Colonic mucosa (tissue), 4 donors: ENCODE results near the gene PLEKHM1. TPM values are rescaled to one million over a fixed set of nuclear protein-coding genes. Genes with fewer than 3 reads are reported as not detected.
A peak's percentile ranks its signal among the peaks of the same experiment; 100 is the strongest.

Experiments used
- DNase-seq: peaks from one replicate; pipeline ENCODE4 v3.0.0-alpha.2; 2020
- H3K27ac ChIP-seq: fragments of 200-600 bp; one replicate; pipeline ENCODE4 v1.8.0; 2021
- H3K27me3 ChIP-seq: fragments of 200-600 bp; one replicate; pipeline ENCODE4 v1.8.0; 2021
- H3K36me3 ChIP-seq: fragments of 200-600 bp; one replicate; pipeline ENCODE4 v1.8.0; 2021
- H3K4me1 ChIP-seq: fragments of 200-600 bp; one replicate; pipeline ENCODE4 v1.8.0; 2021; ENCODE audit warnings: mild to moderate bottlenecking
- H3K4me3 ChIP-seq: fragments of 200-600 bp; one replicate; pipeline ENCODE4 v1.8.0; 2021
- H3K9ac ChIP-seq, 2 donors: one replicate each; pipeline ENCODE4 v1.7.0; 2013; ENCODE audit warnings: control low read depth in 2 of 2, low read depth in 2 of 2, low read length in 2 of 2
- H3K9me3 ChIP-seq: fragments of 200-600 bp; one replicate; pipeline ENCODE4 v1.8.0; 2021
- intact Hi-C: fragments of 100-400 bp; cut with DNase I; formaldehyde crosslinking; loops from one replicate; pipeline ENCODE4 v1.14.1; 2022
- total RNA-seq, 2 donors: library from RNA; stranded (reverse); fragmentation: NEBNext Ultra II Directional in 1 of 2; extraction: Animal tissue kit (Norgen Biotek cat#: 25700) in 1 of 2; gene quantifications; one replicate each; pipeline ENCODE4 v1.2.1, GENCODE V29; 2021
- TF ChIP-seq, protein P1 (sequence below): fragments of 200-600 bp; IDR thresholded peaks from one replicate; pipeline ENCODE4 v1.8.0; 2022; ENCODE audit warnings: antibody characterized with exemption, mild to moderate bottlenecking
- donor health status: healthy.
- donor health status: DM: no; HTN: no; CAD: no.
- donor health status: DM: no; HTN: no; CAD: no.

The PLEKHM1 gene
- total RNA-seq, 2 donors from 2014 or later: 50.7 to 61.3 TPM

- TF ChIP-seq, protein P1, sequence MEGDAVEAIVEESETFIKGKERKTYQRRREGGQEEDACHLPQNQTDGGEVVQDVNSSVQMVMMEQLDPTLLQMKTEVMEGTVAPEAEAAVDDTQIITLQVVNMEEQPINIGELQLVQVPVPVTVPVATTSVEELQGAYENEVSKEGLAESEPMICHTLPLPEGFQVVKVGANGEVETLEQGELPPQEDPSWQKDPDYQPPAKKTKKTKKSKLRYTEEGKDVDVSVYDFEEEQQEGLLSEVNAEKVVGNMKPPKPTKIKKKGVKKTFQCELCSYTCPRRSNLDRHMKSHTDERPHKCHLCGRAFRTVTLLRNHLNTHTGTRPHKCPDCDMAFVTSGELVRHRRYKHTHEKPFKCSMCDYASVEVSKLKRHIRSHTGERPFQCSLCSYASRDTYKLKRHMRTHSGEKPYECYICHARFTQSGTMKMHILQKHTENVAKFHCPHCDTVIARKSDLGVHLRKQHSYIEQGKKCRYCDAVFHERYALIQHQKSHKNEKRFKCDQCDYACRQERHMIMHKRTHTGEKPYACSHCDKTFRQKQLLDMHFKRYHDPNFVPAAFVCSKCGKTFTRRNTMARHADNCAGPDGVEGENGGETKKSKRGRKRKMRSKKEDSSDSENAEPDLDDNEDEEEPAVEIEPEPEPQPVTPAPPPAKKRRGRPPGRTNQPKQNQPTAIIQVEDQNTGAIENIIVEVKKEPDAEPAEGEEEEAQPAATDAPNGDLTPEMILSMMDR: no peak
- Histone ChIP-seq H3K9ac (peak overlapping the region; percentile 45 to 55), H3K36me3 (no peaks in the 10 kb centered on the region), H3K4me3 (no peak overlapping the region), H3K9me3 (no peaks in the 10 kb centered on the region), H3K27me3 (no peaks in the 10 kb centered on the region), H3K4me1 (peaks cover 21% of the 10 kb centered on the region), H3K27ac (peak overlapping the region; percentile 86)
- no peak for DNase-seq
- intact Hi-C loops: no loop called here
Measured at GRCh38 chr17:45425984-45426413, 64.5 kb downstream of the PLEKHM1 start.

GRCh38 chr17:45425125-45425983, 65.2 kb downstream of the PLEKHM1 start:
- intact Hi-C loops: no loop called here
- peak overlapping the region; percentile 86 for H3K27ac ChIP-seq
- no peaks in the 10 kb centered on the region for H3K27me3 ChIP-seq
- H3K9me3 ChIP-seq: no peaks in the 10 kb centered on the region
- H3K4me1 ChIP-seq: peaks cover 21% of the 10 kb centered on the region
- peak; percentile 94 for DNase-seq
- TF ChIP-seq, protein P1: peak; percentile 33
- H3K36me3 ChIP-seq: no peaks in the 10 kb centered on the region
- peak overlapping the region; percentile 64 to 96 for H3K9ac ChIP-seq
- peak overlapping the region; percentile 53 for H3K4me3 ChIP-seq

- no peaks in the 10 kb centered on the region for H3K36me3 ChIP-seq
- peak overlapping the region; percentile 86 for H3K27ac ChIP-seq
- H3K9ac ChIP-seq: peak overlapping the region; percentile 64 to 96
- no peaks in the 10 kb centered on the region for H3K27me3 ChIP-seq
- H3K4me1 ChIP-seq: peaks cover 21% of the 10 kb centered on the region
- TF ChIP-seq, protein P1: no peak
- no peaks in the 10 kb centered on the region for H3K9me3 ChIP-seq
- intact Hi-C loops: no loop called here
- DNase-seq: no peak
- H3K4me3 ChIP-seq: peak overlapping the region; percentile 53
Measured at GRCh38 chr17:45424769-45425124, 65.8 kb downstream of the PLEKHM1 start.

- Histone ChIP-seq H3K4me1 (peaks cover 17% of the 10 kb centered on the region), H3K4me3 (peak overlapping the region; percentile 53), H3K27ac (peak overlapping the region; percentile 86), H3K9me3 (no peaks in the 10 kb centered on the region), H3K27me3 (no peaks in the 10 kb centered on the region), H3K9ac (peak overlapping the region; percentile 61 to 96), H3K36me3 (no peaks in the 10 kb centered on the region)
- intact Hi-C loops: no loop called here
- no peak for DNase-seq
- TF ChIP-seq, protein P1: no peak
Measured at GRCh38 chr17:45423975-45424335, 66.6 kb downstream of the PLEKHM1 start.

- intact Hi-C loops: no loop called here
- Histone ChIP-seq H3K27me3 (no peaks in the 10 kb centered on the region), H3K9ac (peak overlapping the region in 1 of 2 donors; percentile 96), H3K9me3 (no peaks in the 10 kb centered on the region), H3K27ac (peak overlapping the region; percentile 86), H3K4me3 (peak overlapping the region; percentile 53), H3K36me3 (no peaks in the 10 kb centered on the region), H3K4me1 (peaks cover 17% of the 10 kb centered on the region)
- TF ChIP-seq, protein P1: no peak
- no peak for DNase-seq
Measured at GRCh38 chr17:45423304-45423974, 67.1 kb downstream of the PLEKHM1 start.
